Nephron progenitor cell (in vitro differentiated cells): ENCODE results near the gene FOXD1.
A peak's percentile ranks its signal among the peaks of the same experiment; 100 is the strongest.

Experiments used
- DNase-seq: peaks from one replicate; pipeline ENCODE4 v3.0.0; 2021
- H3K27ac Mint-ChIP-seq: 2 replicates; pipeline ENCODE4 v1.8.0; 2021; ENCODE audit warnings: mild to moderate bottlenecking, moderate library complexity, mixed read lengths
- H3K27me3 Mint-ChIP-seq: 2 replicates; pipeline ENCODE4 v1.8.0; 2021; ENCODE audit warnings: mild to moderate bottlenecking, low read depth, mixed read lengths; ENCODE audit not compliant: poor library complexity
- H3K36me3 Mint-ChIP-seq: 2 replicates; pipeline ENCODE4 v1.8.0; 2021; ENCODE audit warnings: low read depth, mixed read lengths
- H3K4me1 Mint-ChIP-seq: 2 replicates; pipeline ENCODE4 v1.8.0; 2021; ENCODE audit warnings: mixed read lengths
- H3K4me3 Mint-ChIP-seq: 2 replicates; pipeline ENCODE4 v1.8.0; 2021; ENCODE audit warnings: mild to moderate bottlenecking, moderate library complexity, mixed read lengths
- H3K9me3 Mint-ChIP-seq: 2 replicates; pipeline ENCODE4 v1.8.0; 2021; ENCODE audit warnings: mild to moderate bottlenecking, moderate library complexity, mixed read lengths
- TF ChIP-seq, protein P1 (sequence below): fragments of 200-600 bp; sonication (generic); IDR thresholded peaks from 2 replicates; pipeline ENCODE4 v1.5.0; 2021; ENCODE audit warnings: antibody characterized with exemption

FOXD1 gene

DNA sequence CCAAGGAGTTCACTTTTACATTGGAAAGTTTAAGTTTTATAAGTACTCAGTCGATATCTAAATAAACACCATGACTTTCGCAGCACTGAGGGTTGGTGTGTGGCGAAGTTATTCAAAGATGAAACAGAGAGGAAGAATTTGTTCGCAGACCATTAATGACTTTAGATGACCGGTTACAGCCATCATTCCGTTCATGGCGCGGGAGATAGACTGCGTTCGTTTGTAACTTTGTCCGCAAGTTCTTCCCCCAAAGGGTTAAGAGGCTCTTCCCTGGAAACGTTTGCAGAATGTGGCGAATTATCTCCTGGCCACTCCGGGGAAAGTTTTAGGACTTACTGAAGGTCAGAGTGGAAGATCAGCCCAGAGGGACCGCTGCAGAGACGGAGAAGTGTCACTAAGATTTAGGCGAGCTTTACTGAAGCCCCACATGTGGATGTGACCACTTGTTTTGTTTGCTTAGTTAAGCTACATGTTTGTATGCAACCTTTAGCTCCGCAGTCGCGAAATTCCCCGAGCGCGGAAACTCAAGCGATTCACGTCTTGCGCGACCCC, 2.2 kb upstream of the FOXD1 start:
- H3K9me3 Mint-ChIP-seq = no peaks in the 10 kb centered on the region
- no peak for DNase-seq
- H3K4me1 Mint-ChIP-seq = peaks cover 22% of the 10 kb centered on the region
- no peaks in the 10 kb centered on the region for H3K36me3 Mint-ChIP-seq
- H3K27me3 Mint-ChIP-seq = peaks cover 79% of the 10 kb centered on the region
- no peak overlapping the region for H3K27ac Mint-ChIP-seq
- peak overlapping the region; percentile 82 for H3K4me3 Mint-ChIP-seq
- TF ChIP-seq, protein P1, sequence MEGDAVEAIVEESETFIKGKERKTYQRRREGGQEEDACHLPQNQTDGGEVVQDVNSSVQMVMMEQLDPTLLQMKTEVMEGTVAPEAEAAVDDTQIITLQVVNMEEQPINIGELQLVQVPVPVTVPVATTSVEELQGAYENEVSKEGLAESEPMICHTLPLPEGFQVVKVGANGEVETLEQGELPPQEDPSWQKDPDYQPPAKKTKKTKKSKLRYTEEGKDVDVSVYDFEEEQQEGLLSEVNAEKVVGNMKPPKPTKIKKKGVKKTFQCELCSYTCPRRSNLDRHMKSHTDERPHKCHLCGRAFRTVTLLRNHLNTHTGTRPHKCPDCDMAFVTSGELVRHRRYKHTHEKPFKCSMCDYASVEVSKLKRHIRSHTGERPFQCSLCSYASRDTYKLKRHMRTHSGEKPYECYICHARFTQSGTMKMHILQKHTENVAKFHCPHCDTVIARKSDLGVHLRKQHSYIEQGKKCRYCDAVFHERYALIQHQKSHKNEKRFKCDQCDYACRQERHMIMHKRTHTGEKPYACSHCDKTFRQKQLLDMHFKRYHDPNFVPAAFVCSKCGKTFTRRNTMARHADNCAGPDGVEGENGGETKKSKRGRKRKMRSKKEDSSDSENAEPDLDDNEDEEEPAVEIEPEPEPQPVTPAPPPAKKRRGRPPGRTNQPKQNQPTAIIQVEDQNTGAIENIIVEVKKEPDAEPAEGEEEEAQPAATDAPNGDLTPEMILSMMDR = no peak

DNA sequence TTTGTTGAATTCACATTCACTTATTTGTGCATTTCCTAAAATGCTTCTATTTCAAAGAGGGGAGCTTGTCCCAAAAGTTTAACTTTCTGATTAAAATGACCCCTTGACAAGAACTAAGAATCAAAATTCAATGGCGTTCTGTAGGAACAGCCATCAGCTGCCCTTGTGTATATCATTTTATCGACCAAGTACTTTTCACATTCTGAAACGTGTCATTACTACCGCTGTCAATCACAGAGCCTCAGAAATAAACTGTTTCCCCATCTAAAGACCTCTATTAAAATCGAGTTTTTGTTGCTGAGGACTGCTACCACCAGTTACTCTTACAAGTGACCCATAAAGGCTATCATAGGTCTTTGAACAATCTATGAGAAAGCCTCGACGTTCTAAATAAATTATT, 1.6 kb upstream of the FOXD1 start:
- no peaks in the 10 kb centered on the region for H3K36me3 Mint-ChIP-seq
- TF ChIP-seq, protein P1 = no peak
- peaks cover 23% of the 10 kb centered on the region for H3K4me1 Mint-ChIP-seq
- no peak for DNase-seq
- H3K27ac Mint-ChIP-seq = no peak overlapping the region
- peaks cover 85% of the 10 kb centered on the region for H3K27me3 Mint-ChIP-seq
- H3K9me3 Mint-ChIP-seq = no peaks in the 10 kb centered on the region
- H3K4me3 Mint-ChIP-seq = peak overlapping the region; percentile 82

DNA sequence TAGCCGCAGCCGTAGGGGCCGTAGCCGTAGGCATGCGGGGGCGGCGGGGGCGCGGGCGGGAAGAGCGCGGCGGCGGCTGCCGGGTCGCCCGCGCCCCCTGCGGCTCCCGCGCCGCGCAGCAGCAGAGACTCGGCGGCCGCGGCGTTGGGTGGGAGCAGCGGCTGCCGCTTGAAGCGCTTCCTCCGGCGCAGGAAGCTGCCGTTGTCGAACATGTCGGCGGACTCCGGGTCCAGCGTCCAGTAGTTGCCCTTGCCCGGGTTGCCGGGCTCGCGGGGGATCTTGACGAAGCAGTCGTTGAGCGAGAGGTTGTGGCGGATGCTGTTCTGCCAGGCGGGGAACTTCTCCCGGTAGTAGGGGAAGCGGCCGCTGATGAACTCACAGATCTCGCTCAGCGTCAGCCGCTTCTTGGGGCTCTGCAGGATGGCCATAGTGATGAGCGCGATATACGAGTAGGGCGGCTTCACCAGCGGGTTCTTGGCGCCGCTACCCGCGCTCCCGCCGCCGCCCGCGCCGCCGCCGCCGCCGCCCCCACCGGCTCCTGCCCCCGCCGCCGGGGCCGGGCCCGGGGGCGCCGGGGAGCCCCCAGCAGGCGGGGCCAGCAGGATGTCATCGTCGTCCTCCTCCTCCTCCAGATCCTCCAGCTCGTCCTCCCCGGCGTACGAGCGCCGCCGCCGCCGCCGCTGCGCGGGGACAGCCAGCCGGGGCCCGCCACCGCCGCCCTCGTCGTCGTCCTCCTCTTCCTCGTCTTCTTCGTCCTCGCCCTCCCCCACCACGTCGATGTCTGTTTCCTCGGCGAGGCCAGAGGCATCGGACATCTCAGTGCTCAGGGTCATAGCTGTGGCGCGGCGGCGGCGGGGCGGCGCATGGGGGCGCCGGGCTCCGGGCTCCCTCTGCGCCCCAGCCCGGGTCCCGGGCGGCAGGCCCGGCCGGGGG, 781 bp downstream of the FOXD1 start:
- Mint-ChIP-seq H3K27me3 (peaks cover 89% of the 10 kb centered on the region), H3K9me3 (no peaks in the 10 kb centered on the region), H3K27ac (no peak overlapping the region), H3K4me3 (peak overlapping the region; percentile 89), H3K4me1 (peaks cover 46% of the 10 kb centered on the region), H3K36me3 (no peaks in the 10 kb centered on the region)
- TF ChIP-seq, protein P1 = no peak
- peak; percentile 55 for DNase-seq

DNA sequence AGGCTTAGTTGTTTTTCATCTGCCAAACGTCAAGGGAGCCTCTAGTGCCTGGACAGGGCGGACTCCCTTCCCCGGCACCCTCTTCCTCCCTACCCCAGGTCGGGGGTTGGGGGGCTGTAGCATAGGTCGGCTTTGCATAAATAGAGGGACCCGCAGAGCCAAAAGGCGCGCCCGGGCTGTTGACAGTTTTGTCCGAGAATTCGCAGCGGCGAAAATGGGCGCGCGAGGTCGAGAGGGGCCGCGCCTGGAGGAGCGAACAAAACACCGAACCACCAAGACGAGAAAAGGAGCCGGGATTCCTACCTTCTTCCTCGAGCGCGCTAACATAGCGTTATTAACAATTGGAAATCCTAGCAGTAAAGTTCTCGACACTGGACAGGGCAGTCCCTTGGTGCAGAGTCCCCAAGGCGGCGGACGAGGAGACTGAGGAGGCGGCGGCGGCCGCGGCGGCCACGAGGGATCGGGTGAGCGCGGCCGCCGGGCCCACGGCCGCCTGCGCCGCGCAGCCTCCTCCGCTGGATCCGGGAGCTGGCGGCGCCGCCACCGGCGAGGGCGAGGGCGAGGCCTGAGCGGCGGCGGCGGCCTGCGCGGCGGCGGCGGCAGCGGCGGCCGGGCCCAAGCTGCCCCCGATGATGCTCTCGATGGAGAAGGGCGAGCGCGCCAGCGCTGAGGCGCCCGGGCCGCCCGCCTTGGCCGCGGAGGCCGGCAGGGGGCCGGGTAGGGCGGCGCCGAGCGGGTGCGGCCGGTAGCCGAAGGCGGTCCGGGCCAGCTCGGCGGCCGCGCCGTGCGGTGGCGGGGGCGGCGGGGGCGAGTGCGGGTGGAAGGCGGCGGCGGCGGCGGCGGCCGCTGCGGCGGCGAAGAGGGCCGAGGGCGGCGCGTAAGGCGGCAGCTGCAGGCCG, 1.7 kb downstream of the FOXD1 start:
- no peaks in the 10 kb centered on the region for H3K9me3 Mint-ChIP-seq
- peak; percentile 68 for DNase-seq
- TF ChIP-seq, protein P1 = no peak
- H3K36me3 Mint-ChIP-seq = no peaks in the 10 kb centered on the region
- peaks cover 89% of the 10 kb centered on the region for H3K27me3 Mint-ChIP-seq
- H3K27ac Mint-ChIP-seq = no peak overlapping the region
- H3K4me3 Mint-ChIP-seq = peak overlapping the region; percentile 87
- peaks cover 55% of the 10 kb centered on the region for H3K4me1 Mint-ChIP-seq

DNA sequence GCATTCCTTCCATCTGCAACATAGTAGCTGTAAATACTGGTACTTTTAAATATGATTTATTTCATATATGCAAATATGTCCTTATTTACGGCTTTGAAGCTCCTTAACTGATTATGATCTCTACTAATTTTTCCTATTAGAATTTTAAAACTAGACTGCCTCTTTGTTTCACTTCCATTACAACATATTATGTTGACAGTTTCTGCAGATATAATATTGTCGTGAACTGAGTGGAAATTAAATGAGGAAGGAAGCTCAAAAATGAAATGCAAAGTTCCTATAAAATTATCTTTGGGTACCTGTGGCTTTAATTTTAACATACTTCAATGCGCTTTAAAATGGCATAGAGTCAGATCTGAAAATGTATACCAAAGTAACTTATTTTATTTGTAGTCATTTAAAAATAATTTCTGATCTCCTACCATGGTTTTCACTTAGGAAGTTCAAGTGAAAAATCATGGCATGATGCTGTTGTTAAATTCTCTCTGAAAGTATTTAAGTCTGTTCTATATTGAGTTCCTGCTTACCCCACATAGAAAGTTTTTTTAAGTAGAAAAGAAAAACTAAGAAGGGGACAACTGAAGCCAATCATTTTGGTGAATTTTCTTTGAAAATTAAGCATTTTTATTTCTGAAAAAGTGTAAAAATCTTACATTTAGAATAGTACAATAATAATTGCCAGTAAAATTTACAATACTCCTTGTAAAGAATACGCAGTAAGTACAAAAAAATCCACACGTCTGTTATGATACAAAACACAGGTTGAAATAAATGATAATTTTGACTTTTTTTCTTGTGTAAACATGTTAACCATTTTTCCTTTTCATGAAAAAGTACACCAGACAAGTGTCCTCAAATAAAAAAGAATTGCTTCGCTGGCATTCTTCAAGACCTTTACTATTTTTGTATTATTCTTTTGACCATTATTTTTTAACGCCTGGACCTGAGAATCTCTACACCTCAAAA, 2.6 kb downstream of the FOXD1 start:
- TF ChIP-seq, protein P1 = no peak
- peaks cover 61% of the 10 kb centered on the region for H3K4me1 Mint-ChIP-seq
- no peak overlapping the region for H3K27ac Mint-ChIP-seq
- no peaks in the 10 kb centered on the region for H3K36me3 Mint-ChIP-seq
- peak overlapping the region; percentile 87 for H3K4me3 Mint-ChIP-seq
- peaks cover 90% of the 10 kb centered on the region for H3K27me3 Mint-ChIP-seq
- no peaks in the 10 kb centered on the region for H3K9me3 Mint-ChIP-seq
- DNase-seq = no peak
